DND-41 (cell line): ENCODE measurements around the gene DAB1.

Experiments
- ATAC-seq: fragments of 200-7000 bp; cut with Tn5 transposase; 3 replicates; pipeline ENCODE4 v1.9.1; 2021; ENCODE audit warnings: low read depth; ENCODE audit not compliant: insufficient read depth
- DNase-seq: peaks from one replicate; pipeline ENCODE4 v3.0.0-alpha.2; 2020
- H2AFZ ChIP-seq: 2 replicates; pipeline ENCODE4 v1.6.0; 2012; ENCODE audit warnings: low read depth, low read length
- H3K27ac ChIP-seq: 2 replicates; pipeline ENCODE4 v1.5.1; 2012; ENCODE audit warnings: low read length, inconsistent platforms
- H3K27me3 ChIP-seq: fragments of 200-600 bp; sonication (generic); 2 replicates; pipeline ENCODE4 v1.6.0; 2012; ENCODE audit warnings: low read length, mild to moderate bottlenecking, inconsistent platforms; ENCODE audit not compliant: insufficient read depth, poor library complexity
- H3K36me3 ChIP-seq: 2 replicates; pipeline ENCODE4 v1.5.1; 2012; ENCODE audit warnings: low read length, inconsistent platforms; ENCODE audit not compliant: insufficient read depth
- H3K4me1 ChIP-seq: 2 replicates; pipeline ENCODE4 v1.5.1; 2012; ENCODE audit warnings: mild to moderate bottlenecking, low read length; ENCODE audit not compliant: insufficient read depth
- H3K4me2 ChIP-seq: 2 replicates; pipeline ENCODE4 v1.6.0; 2012; ENCODE audit warnings: mild to moderate bottlenecking, moderate library complexity, low read length, inconsistent platforms; ENCODE audit not compliant: insufficient read depth
- H3K4me3 ChIP-seq, 2 experiments: fragments of 200-600 bp in 1 of 2; shearing (Covaris generic) in 1 of 2; 2 replicates each; pipeline ENCODE4 v1.5.1; 2012 to 2016; ENCODE audit warnings: inconsistent platforms in 2 of 2, low read length in 2 of 2, mild to moderate bottlenecking in 2 of 2, low read depth in 1 of 2, moderate library complexity in 1 of 2
- H3K79me2 ChIP-seq: 2 replicates; pipeline ENCODE4 v1.6.0; 2012; ENCODE audit warnings: low read length, inconsistent platforms; ENCODE audit not compliant: insufficient read depth
- H3K9ac ChIP-seq: 2 replicates; pipeline ENCODE4 v1.6.0; 2012; ENCODE audit warnings: low read depth, mild to moderate bottlenecking, inconsistent platforms, low read length, moderate library complexity
- H3K9me3 ChIP-seq: 2 replicates; pipeline ENCODE4 v1.5.1; 2012; ENCODE audit warnings: low read length, moderate library complexity, mild to moderate bottlenecking, inconsistent platforms; ENCODE audit not compliant: insufficient read depth, severe bottlenecking
- H4K20me1 ChIP-seq: 2 replicates; pipeline ENCODE4 v1.6.0; 2012; ENCODE audit warnings: low read length; ENCODE audit not compliant: insufficient read depth
- CTCF ChIP-seq: IDR thresholded peaks from 2 replicates; pipeline ENCODE4 v1.5.1; 2012; ENCODE audit warnings: borderline replicate concordance, low read length, moderate library complexity, mild to moderate bottlenecking; ENCODE audit not compliant: poor library complexity, severe bottlenecking; ENCODE audit errors: extremely low read depth
- EZH2 ChIP-seq: IDR thresholded peaks from 3 replicates; pipeline ENCODE4 v1.6.1; 2012; ENCODE audit warnings: borderline replicate concordance, low read depth, mild to moderate bottlenecking, moderate library complexity, low read length, inconsistent platforms; ENCODE audit not compliant: severe bottlenecking

Gene DAB1

DNA sequence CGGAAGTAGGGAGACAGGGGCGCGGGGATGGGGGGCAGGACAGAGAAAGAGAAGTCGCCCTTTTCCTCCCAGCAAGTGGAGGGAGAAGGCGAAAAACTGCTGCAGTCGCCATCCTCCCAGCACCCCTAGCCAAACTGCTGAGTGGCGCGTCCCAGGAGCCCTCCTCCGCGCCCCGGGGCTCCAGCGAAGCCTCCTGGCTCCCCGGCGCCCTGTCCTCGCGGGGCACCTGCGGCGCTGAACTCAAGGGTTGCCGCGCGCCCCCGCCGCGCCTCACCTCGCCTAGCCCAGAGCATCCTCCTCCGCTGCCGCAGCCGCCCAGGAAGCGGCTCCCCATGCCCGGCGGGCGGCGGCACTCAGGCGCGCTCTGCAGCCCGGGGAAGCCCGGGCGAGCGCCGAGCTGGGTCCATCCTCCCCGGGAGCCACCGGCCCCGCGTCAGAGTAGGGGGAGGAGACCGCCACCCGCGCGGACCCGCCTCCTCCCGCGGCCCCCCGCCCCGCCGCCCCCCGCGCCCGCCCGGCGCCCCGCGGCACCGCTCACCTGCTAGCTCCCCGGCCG lies at the start of gene DAB1:
DAB1 (minus strand) TSS at position 405 of the 556 bp plus-strand sequence. CDS start 133,030 bp downstream, outside the sequence.
- Histone ChIP-seq H4K20me1 (no peaks in the 10 kb centered on the region), H3K9me3 (no peaks in the 10 kb centered on the region), H3K9ac (no peak within 1 kb of the TSS), H3K36me3 (no peaks in the 10 kb centered on the region), H3K27ac (no peak within 1 kb of the TSS), H3K27me3 (no peaks in the 10 kb centered on the region), H3K4me2 (no peak within 1 kb of the TSS), H3K4me3 (no peak within 1 kb of the TSS), H2AFZ (no peak within 1 kb of the TSS), H3K4me1 (no peaks in the 10 kb centered on the region), H3K79me2 (no peaks in the 10 kb centered on the region)
- DNase-seq, result no peak
- ATAC-seq, result no peak
- TF ChIP-seq EZH2 (no peak), CTCF (no peak)

DNA sequence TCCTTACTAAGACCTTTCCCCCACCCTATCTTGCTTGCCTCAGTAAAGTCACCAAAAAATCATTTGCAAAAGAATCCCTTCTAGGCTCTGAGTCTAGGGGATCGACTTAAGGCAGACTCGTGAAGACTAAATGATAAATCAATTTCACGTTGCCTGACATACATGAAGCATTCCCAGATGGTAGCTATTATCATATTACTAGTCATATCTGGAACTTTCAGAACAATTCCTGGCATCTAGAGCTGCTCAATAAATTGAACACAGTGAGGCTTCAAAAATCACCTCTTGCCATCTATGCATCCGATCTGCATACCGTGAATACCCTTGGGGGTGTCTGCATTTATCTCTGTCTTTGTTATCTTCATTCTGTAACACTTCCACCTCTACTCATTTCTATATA lies 49.6 kb upstream of the DAB1 start:
- H3K27ac ChIP-seq, result no peak overlapping the region
- no peaks in the 10 kb centered on the region for H3K36me3 ChIP-seq
- TF ChIP-seq EZH2 (no peak), CTCF (no peak)
- no peak overlapping the region for H3K4me2 ChIP-seq
- DNase-seq (no peak), ATAC-seq (no peak)
- H3K9me3 ChIP-seq, result no peaks in the 10 kb centered on the region
- H3K9ac ChIP-seq, result no peak overlapping the region
- H4K20me1 ChIP-seq, result no peaks in the 10 kb centered on the region
- H3K27me3 ChIP-seq, result no peaks in the 10 kb centered on the region
- H3K79me2 ChIP-seq, result no peaks in the 10 kb centered on the region
- H3K4me1 ChIP-seq, result no peaks in the 10 kb centered on the region
- no peak overlapping the region for H3K4me3 ChIP-seq
- no peak overlapping the region for H2AFZ ChIP-seq

GRCh38 chr1:57471995-57472394 lies 48.1 kb upstream of the DAB1 start:
- TF ChIP-seq CTCF (no peak), EZH2 (no peak)
- H3K27ac ChIP-seq, result no peak overlapping the region
- DNase-seq, result no peak
- no peaks in the 10 kb centered on the region for H3K27me3 ChIP-seq
- no peak for ATAC-seq
- no peaks in the 10 kb centered on the region for H3K79me2 ChIP-seq
- H3K9me3 ChIP-seq, result no peaks in the 10 kb centered on the region
- no peak overlapping the region for H3K4me2 ChIP-seq
- H4K20me1 ChIP-seq, result no peaks in the 10 kb centered on the region
- H3K9ac ChIP-seq, result no peak overlapping the region
- no peaks in the 10 kb centered on the region for H3K36me3 ChIP-seq
- no peak overlapping the region for H3K4me3 ChIP-seq
- H2AFZ ChIP-seq, result no peak overlapping the region
- no peaks in the 10 kb centered on the region for H3K4me1 ChIP-seq

DNA sequence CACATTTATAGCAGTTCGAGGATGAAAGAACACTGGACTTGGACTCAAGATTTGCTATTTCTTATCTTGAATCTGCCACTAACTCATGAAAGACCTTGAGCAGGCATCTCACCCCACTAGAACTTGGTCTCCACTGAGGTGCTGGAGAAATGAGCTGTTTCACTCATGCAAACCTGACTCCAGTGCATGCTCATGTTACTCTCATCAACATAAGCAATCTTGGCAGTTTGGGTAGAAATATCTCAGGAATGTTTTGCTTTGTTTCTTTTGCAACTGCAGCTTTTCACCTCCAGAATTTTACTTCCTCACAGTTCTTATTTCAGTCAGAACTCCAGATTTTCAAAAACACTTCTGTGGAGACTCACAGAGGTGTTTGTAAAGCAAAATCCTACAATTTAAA lies 46.2 kb upstream of the DAB1 start:
- Histone ChIP-seq H3K36me3 (no peaks in the 10 kb centered on the region), H3K27ac (no peak overlapping the region), H3K9ac (no peak overlapping the region), H4K20me1 (no peaks in the 10 kb centered on the region), H3K4me1 (no peaks in the 10 kb centered on the region), H3K4me3 (no peak overlapping the region), H3K27me3 (peaks cover 2% of the 10 kb centered on the region), H2AFZ (no peak overlapping the region), H3K79me2 (no peaks in the 10 kb centered on the region), H3K9me3 (no peaks in the 10 kb centered on the region), H3K4me2 (no peak overlapping the region)
- ATAC-seq (no peak), DNase-seq (no peak)
- TF ChIP-seq CTCF, result no peak
- TF ChIP-seq EZH2, result no peak
